CD4-positive, alpha-beta T cell treated with Interleukin-10 for 1 hour (primary cell): ENCODE measurements around the gene RNF214.
"Not testable (repeated sequence)": the region's sequence is repeated elsewhere in the genome, so short reads cannot be mapped to it uniquely, and the experiment has no call there.

ENCODE experiments used
- DNase-seq: peaks from one replicate; pipeline ENCODE4 v3.0.0-alpha.2; 2020

RNF214 gene

DNA sequence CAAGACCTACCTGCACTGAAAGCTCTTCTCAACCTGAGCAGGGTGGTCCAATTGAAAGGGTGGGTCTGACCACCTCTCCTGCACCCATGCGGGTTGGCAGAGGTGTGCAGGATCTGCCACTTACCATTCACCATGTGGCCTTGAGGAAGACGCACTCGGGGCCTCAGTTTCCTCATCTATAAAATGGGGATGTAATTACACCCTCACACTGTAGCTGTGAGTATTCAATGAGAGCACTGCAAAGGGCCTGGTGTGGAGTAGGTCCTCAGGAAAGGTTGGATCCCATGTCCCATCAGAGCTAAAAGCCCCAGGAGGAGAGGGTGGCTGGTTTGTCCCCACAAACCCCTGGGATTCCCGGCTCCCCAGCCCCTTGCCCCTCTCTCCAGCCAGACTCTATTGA, 33.9 kb upstream of the RNF214 start:
- no peak for DNase-seq

DNA sequence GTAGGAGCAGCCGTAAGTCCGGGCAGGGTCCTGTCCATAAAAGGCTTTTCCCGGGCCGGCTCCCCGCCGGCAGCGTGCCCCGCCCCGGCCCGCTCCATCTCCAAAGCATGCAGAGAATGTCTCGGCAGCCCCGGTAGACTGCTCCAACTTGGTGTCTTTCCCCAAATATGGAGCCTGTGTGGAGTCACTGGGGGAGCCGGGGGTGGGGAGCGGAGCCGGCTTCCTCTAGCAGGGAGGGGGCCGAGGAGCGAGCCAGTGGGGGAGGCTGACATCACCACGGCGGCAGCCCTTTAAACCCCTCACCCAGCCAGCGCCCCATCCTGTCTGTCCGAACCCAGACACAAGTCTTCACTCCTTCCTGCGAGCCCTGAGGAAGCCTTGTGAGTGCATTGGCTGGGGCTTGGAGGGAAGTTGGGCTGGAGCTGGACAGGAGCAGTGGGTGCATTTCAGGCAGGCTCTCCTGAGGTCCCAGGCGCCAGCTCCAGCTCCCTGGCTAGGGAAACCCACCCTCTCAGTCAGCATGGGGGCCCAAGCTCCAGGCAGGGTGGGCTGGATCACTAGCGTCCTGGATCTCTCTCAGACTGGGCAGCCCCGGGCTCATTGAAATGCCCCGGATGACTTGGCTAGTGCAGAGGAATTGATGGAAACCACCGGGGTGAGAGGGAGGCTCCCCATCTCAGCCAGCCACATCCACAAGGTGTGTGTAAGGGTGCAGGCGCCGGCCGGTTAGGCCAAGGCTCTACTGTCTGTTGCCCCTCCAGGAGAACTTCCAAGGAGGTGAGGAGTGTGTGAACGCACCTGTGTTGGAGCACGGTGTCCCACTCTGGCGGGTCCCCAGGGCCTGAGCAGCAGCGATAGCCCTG, 33.2 kb upstream of the RNF214 start, which contains the start of gene TAGLN:
TSS of gene TAGLN (plus strand) at position 318 of the 863 bp plus-strand sequence. CDS start 3,644 bp downstream, outside the sequence.
- no peak for DNase-seq

DNA sequence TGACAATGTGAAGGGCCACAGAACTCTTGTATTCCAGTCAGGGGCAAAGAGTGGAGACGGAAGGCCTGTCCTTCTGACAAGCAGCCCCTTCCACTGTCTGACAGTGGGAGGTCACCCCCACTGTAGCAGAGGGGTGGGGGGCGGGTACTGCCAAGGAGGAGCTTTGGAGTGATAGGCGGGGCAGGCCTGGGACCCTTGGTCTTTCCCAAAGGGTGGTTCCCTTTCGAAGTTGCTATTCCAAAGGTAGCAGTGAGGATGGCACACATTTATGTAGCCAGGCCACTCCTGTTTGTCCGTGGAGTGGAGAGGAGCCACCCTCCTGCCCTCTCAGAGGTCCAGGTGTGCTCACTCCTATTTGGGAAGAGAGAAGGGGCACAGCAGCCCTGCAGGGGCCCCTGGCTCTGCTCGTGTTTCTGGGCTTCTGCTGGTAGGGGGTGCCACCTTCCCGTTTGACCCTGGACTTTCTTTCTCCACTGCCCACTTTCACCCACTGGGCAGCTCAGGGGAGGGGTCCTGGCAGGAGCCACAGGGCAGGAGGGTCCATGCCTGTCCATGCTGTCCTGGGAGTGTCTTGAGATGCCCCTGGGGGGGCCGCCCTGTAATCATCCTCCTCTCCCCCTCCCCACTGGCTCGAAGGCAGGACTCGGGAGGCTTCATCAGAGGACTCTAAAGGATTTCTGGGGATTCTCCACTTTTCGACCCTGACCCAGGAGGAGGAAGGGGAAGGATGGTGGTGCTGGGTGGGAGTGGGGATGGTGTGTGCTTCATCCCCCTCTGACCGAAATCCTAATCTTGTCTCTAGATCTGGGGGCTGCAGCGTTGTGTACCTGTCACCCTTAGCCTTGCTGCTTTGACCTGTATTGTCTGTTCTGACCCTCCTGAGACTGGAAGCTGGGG, 32.3 kb upstream of the RNF214 start:
- DNase-seq, result no peak

DNA sequence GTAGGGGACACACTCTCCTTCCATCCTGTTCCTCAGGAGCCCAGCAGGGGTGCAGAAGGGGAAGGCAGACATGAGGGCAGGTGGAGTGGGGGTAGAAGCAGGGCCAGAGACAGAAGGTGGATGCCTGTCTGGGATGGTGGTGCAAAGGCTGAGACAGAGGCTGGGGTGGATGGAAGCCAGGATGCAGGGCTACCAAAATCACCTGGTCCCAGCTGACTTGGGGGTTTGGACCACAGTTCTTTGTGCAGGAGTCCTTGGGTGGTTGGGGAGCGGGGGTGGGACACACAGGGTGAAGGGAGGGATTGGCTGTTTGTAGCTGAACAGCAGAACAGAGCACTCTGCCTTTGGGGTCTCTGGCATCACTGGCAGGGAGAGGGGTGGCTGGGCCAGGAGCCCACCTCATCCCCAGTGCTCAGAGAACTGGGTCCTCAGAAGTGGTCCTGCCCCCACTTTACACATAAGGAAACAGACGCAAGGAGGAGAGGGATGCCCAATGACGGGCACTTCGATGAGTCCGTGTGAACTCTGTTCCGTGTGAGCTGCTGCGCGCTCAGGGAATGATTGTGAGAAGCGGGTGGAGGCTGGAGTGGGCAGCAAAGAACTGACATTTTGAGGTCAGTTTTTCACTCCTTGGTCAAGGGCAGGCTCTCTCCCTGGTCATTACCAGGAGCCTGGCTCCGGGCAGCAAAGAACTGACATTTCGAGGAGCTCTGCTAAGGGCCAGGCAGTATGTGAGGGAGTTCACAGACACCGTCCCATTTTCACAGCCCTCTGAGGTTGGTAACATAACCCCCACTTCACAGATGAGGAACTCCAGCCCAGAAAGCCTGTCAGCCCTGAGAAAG, 31.4 kb upstream of the RNF214 start:
- DNase-seq, result no peak

DNA sequence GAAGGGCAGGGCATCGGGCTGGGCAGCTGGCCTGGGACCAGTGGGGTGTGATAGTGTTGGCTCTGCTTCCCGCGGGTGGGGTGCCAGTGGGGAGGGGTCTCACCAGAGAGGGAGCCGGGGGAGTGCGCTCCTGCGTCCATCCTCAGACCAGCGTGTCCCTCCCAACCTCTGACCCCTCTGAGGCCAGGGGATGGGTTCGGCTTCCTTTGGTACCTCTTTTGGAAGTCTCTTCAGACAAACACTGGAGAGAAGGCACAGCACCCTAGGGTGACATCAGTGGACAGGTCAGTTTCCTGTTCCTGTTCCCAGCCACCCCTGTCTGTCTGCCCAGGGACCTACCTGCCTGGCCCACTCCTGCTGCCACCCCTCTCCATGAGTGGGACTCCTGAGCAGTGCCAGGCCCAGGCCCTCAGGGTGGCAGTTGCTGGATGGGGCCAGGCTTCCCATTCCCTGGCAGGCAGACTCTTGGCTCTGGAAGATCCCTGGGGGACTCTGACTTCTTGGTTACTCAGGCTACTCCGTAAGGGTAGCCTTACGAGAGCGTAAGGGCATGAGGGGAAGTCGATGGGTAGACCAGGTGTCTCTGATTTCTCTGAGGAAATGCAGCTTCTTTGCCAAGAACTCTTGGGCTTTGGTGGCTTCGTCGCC, 30.7 kb upstream of the RNF214 start:
- DNase-seq, result no peak

DNA sequence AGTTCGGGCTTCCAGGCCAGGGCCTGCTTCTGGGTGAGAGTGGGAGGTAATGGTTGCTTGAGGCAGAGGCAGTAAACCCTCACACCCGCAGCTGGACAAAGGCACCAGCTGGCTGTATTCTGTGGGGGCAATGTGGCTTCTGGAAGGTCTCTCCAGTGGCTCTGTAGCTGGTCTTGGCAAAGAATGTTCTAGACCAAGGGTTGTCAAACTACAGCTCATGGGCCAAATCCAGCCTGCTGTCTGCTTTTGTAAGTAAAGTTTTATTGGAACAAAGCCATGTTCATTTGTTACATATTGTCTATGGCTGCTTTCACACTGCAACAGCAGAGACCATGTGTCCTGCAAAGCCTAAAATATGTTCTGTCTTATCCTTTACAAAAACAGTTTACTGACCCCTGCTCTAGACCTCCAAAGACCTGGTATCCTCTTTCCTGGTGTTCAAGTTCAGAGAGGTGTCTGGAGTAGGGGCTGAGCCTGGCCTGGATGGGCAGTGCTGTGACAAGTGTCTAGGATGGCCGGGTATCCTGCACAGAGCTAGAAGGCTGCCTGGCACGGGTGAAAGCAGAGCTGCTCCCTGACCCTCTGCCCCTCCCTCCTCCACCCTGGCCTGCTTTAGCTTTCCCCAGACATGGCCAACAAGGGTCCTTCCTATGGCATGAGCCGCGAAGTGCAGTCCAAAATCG, 29.9 kb upstream of the RNF214 start:
- DNase-seq, result no peak

DNA sequence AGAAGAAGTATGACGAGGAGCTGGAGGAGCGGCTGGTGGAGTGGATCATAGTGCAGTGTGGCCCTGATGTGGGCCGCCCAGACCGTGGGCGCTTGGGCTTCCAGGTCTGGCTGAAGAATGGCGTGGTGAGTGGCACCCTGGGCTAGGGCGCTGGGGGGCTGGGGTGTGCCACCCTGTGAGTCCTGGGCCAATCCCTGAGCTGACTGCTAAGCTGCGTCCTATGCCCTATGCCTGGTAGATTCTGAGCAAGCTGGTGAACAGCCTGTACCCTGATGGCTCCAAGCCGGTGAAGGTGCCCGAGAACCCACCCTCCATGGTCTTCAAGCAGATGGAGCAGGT, 29.4 kb upstream of the RNF214 start:
- DNase-seq, result no peak

DNA sequence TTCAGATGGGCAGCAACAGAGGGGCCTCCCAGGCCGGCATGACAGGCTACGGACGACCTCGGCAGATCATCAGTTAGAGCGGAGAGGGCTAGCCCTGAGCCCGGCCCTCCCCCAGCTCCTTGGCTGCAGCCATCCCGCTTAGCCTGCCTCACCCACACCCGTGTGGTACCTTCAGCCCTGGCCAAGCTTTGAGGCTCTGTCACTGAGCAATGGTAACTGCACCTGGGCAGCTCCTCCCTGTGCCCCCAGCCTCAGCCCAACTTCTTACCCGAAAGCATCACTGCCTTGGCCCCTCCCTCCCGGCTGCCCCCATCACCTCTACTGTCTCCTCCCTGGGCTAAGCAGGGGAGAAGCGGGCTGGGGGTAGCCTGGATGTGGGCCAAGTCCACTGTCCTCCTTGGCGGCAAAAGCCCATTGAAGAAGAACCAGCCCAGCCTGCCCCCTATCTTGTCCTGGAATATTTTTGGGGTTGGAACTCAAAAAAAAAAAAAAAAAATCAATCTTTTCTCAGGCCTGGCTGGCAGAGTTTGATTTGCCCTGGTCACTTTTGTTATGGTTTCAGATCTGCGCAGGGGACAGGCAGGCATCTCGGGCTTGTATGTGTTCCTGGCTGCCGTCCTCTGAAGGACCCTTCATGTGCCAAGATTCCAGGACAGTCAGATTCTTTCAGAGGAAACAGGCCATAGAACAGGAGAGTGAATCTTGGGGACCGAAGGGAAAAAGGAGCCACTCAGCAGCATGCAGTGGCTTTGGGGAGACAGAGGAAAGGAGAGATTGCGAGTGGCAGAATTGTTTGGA, 28.0 kb upstream of the RNF214 start:
- DNase-seq, result no peak

DNA sequence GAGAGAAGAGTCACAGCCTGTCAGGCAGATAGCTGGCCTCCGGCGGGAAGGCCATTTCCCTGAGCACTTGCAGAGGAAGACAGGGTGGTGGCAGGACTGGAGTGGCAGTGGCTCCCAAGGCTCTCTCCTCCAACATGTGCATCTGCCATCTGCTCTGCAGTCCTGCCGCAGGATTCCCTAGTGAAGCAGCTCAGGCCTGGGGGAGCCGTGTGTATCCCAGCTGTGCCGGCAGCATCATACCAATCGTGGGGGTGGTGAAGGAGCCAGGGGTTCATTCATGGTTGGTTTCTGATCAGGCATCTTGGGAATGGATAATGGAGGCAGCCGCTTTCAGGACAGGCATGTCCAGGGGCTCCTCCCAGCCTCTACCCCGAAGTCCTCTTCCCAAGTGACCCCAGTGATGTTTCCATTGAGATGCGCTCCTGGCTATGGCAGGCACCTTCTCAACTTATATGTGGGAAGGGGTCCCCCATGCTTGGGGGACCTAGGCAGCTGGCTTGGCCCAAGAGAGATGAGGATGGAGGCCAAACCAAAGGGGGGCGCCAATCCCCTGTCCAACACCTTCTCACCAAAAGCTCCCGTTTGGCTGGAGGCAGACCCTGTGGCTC, 27.2 kb upstream of the RNF214 start:
- DNase-seq, result no peak

DNA sequence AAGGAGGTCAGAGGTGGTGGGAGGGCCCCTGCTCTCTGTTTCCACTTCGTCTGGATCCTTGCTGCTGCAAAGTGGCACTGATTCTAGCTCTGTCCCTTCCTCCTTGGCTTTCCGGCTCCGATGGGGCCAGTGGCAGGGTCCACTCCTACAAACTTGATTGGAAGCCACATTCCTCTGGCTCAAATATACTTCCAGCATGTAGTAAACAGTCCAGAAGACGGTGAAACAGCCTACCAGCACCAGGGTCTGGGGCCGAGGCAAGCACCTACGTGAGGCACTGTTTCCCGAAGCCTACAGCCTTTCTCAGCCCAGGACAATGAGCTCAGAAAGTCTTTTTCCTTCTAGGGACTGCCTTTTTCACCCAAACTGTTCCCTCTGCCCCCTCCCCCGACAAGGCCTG, 26.4 kb upstream of the RNF214 start:
- DNase-seq, result not testable (repeated sequence)

DNA sequence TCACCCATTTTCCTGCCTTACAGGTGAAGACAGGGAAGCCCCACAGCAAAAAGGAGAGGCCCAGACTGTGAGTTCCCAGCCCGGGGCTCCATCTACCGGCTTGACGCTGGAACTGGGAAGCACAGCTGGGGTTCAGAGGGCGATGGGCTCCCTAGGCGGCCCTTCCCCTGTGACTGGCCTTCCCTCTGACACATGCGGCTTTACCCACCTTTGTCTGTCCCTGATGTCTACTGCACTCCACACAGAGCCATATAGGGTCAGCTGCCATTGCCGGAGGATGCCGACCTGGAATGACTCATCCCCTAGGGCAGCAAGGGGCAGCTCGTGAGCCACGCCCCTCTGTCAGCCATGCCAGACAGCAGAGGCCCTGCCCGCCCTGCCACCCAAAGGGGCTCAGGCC, 25.6 kb upstream of the RNF214 start:
- not testable (repeated sequence) for DNase-seq

DNA sequence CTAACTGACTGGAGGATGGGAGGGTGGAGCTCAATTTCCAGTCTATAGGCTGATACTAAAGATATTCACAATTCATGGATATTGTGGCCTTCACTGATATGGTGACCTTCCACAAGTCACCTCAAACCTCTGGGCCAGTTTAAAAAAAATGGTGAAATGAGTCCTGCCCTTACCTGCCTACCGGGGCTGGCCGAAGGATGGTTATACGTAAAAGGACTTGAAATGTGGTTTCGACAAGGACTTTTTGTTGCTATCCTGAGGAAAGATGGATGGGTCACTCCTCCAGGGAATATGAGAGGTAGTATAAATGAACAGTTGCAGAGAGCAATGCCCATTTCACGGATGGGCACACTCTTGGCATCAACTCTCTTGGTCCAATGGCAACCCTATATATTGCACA, 25.0 kb upstream of the RNF214 start:
- not testable (repeated sequence) for DNase-seq

DNA sequence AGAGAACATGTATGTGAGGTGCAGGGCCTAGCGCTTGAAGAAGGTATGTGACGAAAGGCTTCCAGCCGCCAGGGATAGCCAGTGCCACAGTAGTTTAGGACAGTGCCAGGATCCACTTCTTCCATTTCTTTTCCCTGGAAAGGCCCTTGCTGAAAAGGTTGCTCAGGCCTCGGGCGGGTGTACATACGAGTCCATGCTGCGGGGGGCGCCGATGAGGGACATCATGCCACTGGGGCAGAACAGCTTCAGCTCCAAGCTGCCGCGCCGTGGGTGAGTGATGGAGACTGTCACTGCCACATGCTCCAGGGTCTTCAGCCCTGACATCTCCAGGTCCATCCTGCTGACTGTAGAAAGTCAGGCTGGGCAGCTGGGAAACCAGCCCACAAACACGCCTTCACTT, 23.8 kb upstream of the RNF214 start:
- DNase-seq, result not testable (repeated sequence)

DNA sequence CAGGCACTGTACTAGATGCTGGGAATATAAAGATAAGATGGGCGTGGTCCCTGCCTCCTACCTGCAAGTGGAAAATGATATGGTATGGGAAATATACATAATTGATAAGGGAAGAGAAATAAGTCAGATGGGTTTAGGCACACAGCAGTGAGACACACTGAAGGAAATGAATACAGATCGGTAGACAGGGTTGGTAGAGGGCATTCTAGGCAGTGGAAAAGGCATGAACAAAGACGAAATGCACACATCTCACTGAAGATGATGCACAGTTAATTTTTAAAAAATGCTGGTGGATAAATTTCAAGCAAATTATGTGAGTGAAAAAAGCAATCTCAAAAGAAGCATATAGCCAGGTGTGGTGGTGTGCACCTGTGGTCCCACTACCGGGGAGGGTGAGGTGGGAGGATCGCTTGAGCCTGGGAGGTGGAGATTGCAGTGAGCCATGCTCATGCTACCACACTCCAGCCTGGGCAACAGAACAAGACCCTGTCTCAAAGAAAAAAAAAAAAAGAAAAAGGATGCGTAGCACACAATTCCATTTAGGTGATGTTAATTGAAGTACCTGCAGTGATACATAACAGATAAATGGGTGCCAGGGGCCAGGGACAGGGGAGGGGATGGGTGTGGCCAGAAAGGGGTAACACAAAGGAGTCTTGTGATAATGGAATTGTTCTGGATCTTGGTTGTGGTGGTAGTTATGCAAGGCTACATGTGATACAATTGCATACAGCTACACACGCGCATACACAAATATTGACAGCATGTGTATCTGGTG, 22.9 kb upstream of the RNF214 start:
- DNase-seq, result not testable (repeated sequence)

DNA sequence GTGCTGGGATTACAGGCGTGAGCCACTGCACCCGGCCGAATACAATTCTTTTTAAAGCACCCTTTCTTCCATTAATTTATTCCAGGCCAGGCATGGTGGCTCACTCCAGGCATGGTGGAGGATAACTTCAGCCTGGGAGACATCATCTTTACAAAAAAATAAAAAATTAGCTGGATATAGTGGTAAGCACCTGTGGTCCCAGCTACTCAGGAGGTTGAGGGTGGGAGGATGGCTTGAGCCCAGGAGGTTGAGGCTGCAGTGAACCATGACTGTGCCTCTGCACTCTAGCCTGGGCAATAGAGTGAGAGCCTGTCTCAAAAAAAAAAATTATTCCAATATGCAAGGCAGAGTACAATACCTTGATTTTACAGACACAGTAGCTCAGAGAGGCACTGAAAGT, 21.9 kb upstream of the RNF214 start:
- no peak for DNase-seq

DNA sequence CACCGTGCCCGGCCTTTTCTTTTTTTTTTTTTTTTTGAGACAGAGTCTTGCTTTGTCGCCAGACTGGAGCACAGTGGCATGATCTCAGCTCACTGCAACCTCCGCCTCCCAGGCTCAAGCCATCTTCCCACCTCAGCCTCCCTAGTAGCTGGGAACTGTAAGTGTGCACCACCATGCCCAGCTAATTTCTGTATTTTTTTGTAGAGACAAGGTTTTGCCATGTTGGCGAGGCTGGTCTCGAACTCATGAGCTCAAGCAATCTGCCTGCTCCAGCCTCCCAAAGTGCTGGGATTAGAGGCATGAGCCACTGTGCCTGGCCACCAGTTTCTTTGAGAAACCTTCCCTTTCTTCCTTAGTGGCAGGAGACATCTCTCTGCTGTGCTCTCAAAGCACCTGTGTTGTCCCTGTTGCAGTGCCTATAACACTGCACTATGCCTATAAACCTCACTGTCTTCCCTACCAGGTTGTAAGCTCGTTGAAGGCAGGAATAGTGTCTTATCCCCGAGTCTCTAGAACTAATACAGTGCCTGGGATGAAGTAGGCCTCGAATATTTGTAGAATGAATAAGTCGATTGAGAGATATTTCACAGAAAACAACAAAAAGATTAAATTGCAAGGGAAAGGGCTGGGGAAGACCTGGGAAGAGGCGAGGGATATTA, 19.6 kb upstream of the RNF214 start:
- no peak for DNase-seq

DNA sequence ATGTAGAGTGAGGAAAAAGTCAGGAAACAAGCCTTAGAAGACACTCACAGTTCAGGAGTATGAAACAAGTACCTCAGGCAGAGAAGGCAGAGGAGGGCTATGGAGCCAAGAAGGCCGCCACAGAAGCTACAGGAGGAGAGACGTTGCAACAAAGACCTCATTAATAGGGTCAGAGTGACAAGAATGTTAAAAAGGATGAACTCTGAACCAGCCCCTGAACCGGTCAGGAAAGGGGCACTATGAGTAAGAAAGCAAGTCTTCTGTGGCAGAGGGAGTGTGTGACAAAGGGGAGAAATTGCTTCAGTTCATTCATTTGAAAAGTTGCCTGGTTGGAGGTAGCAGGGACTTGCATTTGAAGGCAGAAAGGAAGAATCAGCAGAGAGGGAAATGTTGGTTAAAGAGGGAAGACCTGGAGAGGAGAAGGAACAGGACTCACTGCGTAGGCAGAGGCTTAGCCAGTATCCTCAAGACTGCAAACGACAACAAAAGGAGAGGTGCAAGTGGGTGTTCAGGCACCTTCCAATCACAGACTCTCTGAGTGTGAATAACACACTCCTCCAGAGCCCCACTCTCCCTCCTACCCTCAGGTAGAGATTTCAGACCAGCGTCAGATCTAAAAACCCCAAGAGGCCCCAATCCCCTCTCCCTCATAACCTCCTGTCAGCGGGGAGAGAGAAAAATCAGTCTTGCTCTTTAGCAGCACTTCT, 17.9 kb upstream of the RNF214 start:
- DNase-seq, result no peak
